Trophoblast cell (in vitro differentiated cells and primary cell): ENCODE measurements around the gene PNCK.

Experiments used
- DNase-seq, 2 donors: peaks; one replicate each; pipeline ENCODE4 v3.0.0-alpha.2; 2016
- H2AFZ ChIP-seq: 2 replicates; pipeline ENCODE4 v1.6.1; 2013; ENCODE audit warnings: low read length, moderate library complexity, mild to moderate bottlenecking; ENCODE audit not compliant: insufficient read depth, poor library complexity
- H2AK5ac ChIP-seq: 2 replicates; pipeline ENCODE4 v1.6.1; 2013; ENCODE audit warnings: mild to moderate bottlenecking, low read length
- H2BK120ac ChIP-seq: 2 replicates; pipeline ENCODE4 v1.6.1; 2013; ENCODE audit warnings: low read length, mild to moderate bottlenecking, moderate library complexity; ENCODE audit not compliant: insufficient read depth, poor library complexity
- H2BK12ac ChIP-seq: 2 replicates; pipeline ENCODE4 v1.6.1; 2013; ENCODE audit warnings: mild to moderate bottlenecking, low read length, moderate library complexity
- H2BK5ac ChIP-seq: 2 replicates; pipeline ENCODE4 v1.6.1; 2013; ENCODE audit warnings: low read length, low read depth, moderate library complexity, mild to moderate bottlenecking; ENCODE audit not compliant: poor library complexity
- H3K14ac ChIP-seq: 2 replicates; pipeline ENCODE4 v1.6.1; 2013; ENCODE audit warnings: mild to moderate bottlenecking, low read length
- H3K18ac ChIP-seq: 2 replicates; pipeline ENCODE4 v1.6.1; 2013; ENCODE audit warnings: mild to moderate bottlenecking, low read length
- H3K23ac ChIP-seq: 2 replicates; pipeline ENCODE4 v1.6.1; 2013; ENCODE audit warnings: low read length
- H3K27ac ChIP-seq: 2 replicates; pipeline ENCODE4 v1.5.1; 2013; ENCODE audit warnings: low read depth, mild to moderate bottlenecking, inconsistent platforms, low read length, moderate library complexity
- H3K27me3 ChIP-seq: 2 replicates; pipeline ENCODE4 v1.6.1; 2013; ENCODE audit warnings: inconsistent platforms, mild to moderate bottlenecking, low read length, moderate library complexity; ENCODE audit not compliant: insufficient read depth
- H3K36me3 ChIP-seq, 2 experiments: 1 replicate in 1 of 2; 2 replicates in 1 of 2; pipeline ENCODE4 v1.6.1; 2013; ENCODE audit warnings: low read length in 2 of 2, mild to moderate bottlenecking in 2 of 2, moderate library complexity in 1 of 2; ENCODE audit not compliant: insufficient read depth in 2 of 2, control insufficient read depth in 1 of 2
- H3K4ac ChIP-seq: 2 replicates; pipeline ENCODE4 v1.6.1; 2013; ENCODE audit warnings: low read depth, mild to moderate bottlenecking, low read length, moderate library complexity
- H3K4me1 ChIP-seq, 2 experiments: 1 replicate in 1 of 2; 2 replicates in 1 of 2; pipeline ENCODE4 v1.6.1; 2013; ENCODE audit warnings: low read length in 2 of 2, mild to moderate bottlenecking in 2 of 2, moderate library complexity in 1 of 2; ENCODE audit not compliant: insufficient read depth in 2 of 2, control insufficient read depth in 1 of 2
- H3K4me2 ChIP-seq: 2 replicates; pipeline ENCODE4 v1.6.1; 2013; ENCODE audit warnings: inconsistent platforms, mild to moderate bottlenecking, low read length, moderate library complexity
- H3K4me3 ChIP-seq: 2 replicates; pipeline ENCODE4 v1.5.1; 2013; ENCODE audit warnings: mild to moderate bottlenecking, low read depth, low read length, inconsistent platforms
- H3K79me1 ChIP-seq: one replicate; pipeline ENCODE4 v1.6.1; 2013; ENCODE audit warnings: low read length
- H3K79me2 ChIP-seq: 2 replicates; pipeline ENCODE4 v1.6.1; 2013; ENCODE audit warnings: low read length, mild to moderate bottlenecking; ENCODE audit not compliant: control insufficient read depth, insufficient read depth, poor library complexity
- H3K9ac ChIP-seq: 2 replicates; pipeline ENCODE4 v1.6.1; 2013; ENCODE audit warnings: mild to moderate bottlenecking, low read length
- H3K9me3 ChIP-seq: 2 replicates; pipeline ENCODE4 v1.6.1; 2013; ENCODE audit warnings: low read depth, mild to moderate bottlenecking, control low read depth, inconsistent platforms, low read length; ENCODE audit not compliant: insufficient read depth
- H4K12ac ChIP-seq: 2 replicates; pipeline ENCODE4 v1.6.1; 2013; ENCODE audit warnings: low read depth, mild to moderate bottlenecking, low read length, moderate library complexity
- H4K8ac ChIP-seq: 2 replicates; pipeline ENCODE4 v1.6.1; 2013; ENCODE audit warnings: low read depth, mild to moderate bottlenecking, low read length, moderate library complexity
- H4K91ac ChIP-seq: one replicate; pipeline ENCODE4 v1.6.1; 2013; ENCODE audit warnings: low read depth, mild to moderate bottlenecking, low read length, moderate library complexity
- WGBS: extraction: QIAGEN DNeasy Blood & Tissue Kit; methylation state at CpG from one replicate; pipeline ENCODE4 v1.1.7; 2013; ENCODE audit warnings: missing lambda C conversion rate; ENCODE audit not compliant: insufficient read length, insufficient coverage; ENCODE audit errors: extremely low coverage; 5-methylcytosine and 5-hydroxymethylcytosine counted together

Gene PNCK

GRCh38 chrX:153637121-153638040, 36.2 kb downstream of the PNCK start:
- Histone ChIP-seq H4K8ac (no peak overlapping the region), H2AFZ (no peak overlapping the region), H3K27ac (no peak overlapping the region), H3K36me3 (no peaks in the 10 kb centered on the region), H3K14ac (no peak overlapping the region), H3K18ac (no peak overlapping the region), H2BK5ac (no peak overlapping the region), H3K4me1 (no peaks in the 10 kb centered on the region), H2AK5ac (no peak overlapping the region), H2BK12ac (no peak overlapping the region), H3K27me3 (peaks cover 12% of the 10 kb centered on the region), H3K4me2 (no peak overlapping the region), H3K4ac (no peak overlapping the region), H3K23ac (no peak overlapping the region), H2BK120ac (no peak overlapping the region), H3K9ac (no peak overlapping the region), H4K12ac (no peak overlapping the region), H4K91ac (no peak overlapping the region), H3K79me2 (no peaks in the 10 kb centered on the region), H3K9me3 (peaks cover 2% of the 10 kb centered on the region), H3K4me3 (no peak overlapping the region), H3K79me1 (no peaks in the 10 kb centered on the region)
- no CpG with 5 or more reads among the region's 27 CpGs for WGBS
- DNase-seq, result no peak

DNA sequence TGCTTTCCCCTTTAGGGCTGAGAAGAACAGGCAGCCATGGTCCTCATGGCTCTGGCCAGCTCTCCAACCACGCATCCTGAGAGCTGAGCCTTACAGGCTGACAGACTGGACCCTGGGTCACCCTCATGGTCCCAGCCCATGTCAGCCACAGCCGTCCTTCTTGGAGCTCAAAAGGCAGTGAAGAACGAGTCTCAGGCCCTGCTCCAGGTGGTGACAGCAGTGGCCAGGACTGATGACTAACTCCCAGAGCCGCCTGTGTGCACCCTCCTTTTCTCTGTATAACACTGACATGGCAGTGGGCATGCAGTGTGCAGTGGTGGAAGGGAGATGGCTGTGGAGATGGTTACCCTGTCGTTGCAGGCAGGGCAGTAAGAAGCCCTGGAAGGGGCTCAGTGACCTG, 36.9 kb downstream of the PNCK start:
- Histone ChIP-seq H3K4me1 (no peaks in the 10 kb centered on the region), H3K36me3 (no peaks in the 10 kb centered on the region), H3K79me2 (no peaks in the 10 kb centered on the region), H2BK12ac (no peak overlapping the region), H3K4me2 (no peak overlapping the region), H3K23ac (no peak overlapping the region), H2BK5ac (no peak overlapping the region), H3K18ac (no peak overlapping the region), H4K8ac (no peak overlapping the region), H2AK5ac (no peak overlapping the region), H3K14ac (no peak overlapping the region), H3K9ac (no peak overlapping the region), H3K27me3 (peaks cover 8% of the 10 kb centered on the region), H4K91ac (no peak overlapping the region), H3K9me3 (peaks cover 2% of the 10 kb centered on the region), H3K4ac (no peak overlapping the region), H3K27ac (no peak overlapping the region), H3K79me1 (no peaks in the 10 kb centered on the region), H2AFZ (no peak overlapping the region), H3K4me3 (no peak overlapping the region), H2BK120ac (no peak overlapping the region), H4K12ac (no peak overlapping the region)
- no CpG with 5 or more reads among the region's 5 CpGs for WGBS
- no peak for DNase-seq

DNA sequence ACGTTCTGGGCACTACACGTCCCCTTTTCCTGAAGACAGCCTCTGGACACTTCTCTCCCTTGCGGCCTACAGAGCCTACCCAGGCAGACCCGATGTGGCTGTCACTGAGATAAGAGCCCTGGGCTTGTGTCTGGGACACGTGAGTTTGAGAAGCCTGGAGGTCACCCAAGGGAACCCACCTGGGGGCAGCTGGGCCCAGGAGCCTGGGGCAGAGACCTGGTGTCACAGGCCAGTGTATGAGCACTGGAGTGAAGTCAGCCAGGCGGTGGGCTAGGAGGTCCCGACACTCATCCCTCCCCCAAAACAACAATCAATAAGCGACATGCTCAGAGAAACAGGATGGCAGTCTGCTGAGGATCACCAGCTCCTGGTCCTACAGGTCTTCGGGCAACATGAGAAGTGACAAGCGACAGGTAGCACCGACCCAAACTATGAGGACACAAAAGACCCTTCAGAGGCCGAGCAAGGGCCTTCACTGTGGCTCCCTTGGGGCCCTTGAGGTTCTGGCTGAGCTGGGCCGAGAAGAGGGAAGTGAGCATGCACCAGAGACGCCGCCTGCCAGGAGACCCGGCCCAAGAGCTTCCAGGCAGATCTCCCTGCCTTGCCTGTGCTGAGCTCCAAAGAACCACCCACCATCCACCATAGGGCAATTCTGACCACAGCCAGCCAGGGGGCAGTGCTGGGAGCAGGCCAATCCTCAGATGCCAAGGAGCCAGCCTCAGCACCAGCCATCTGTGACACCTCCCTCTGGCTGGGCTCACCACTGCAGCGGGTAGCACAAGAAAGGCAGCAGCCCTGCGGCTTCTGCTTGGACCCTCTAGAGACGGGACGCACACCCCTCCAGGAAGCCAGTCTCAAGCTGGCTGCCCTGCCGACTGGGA, 37.6 kb downstream of the PNCK start:
- no peak overlapping the region for H2AK5ac ChIP-seq
- no peak overlapping the region for H3K4me3 ChIP-seq
- H3K9ac ChIP-seq, result no peak overlapping the region
- no peak overlapping the region for H3K4me2 ChIP-seq
- no peak overlapping the region for H3K14ac ChIP-seq
- H4K91ac ChIP-seq, result no peak overlapping the region
- WGBS, result no CpG with 5 or more reads among the region's 21 CpGs
- H3K4me1 ChIP-seq, result no peaks in the 10 kb centered on the region
- H2BK12ac ChIP-seq, result no peak overlapping the region
- H3K27me3 ChIP-seq, result peaks cover 2% of the 10 kb centered on the region
- no peak overlapping the region for H2BK5ac ChIP-seq
- H2AFZ ChIP-seq, result no peak overlapping the region
- no peak overlapping the region for H3K23ac ChIP-seq
- no peaks in the 10 kb centered on the region for H3K79me1 ChIP-seq
- no peak overlapping the region for H3K18ac ChIP-seq
- no peak overlapping the region for H4K8ac ChIP-seq
- H4K12ac ChIP-seq, result no peak overlapping the region
- no peaks in the 10 kb centered on the region for H3K79me2 ChIP-seq
- H3K9me3 ChIP-seq, result peaks cover 2% of the 10 kb centered on the region
- H3K27ac ChIP-seq, result no peak overlapping the region
- H2BK120ac ChIP-seq, result no peak overlapping the region
- H3K36me3 ChIP-seq, result no peaks in the 10 kb centered on the region
- DNase-seq, result peak in 1 of 2 donors; percentile 47
- no peak overlapping the region for H3K4ac ChIP-seq

- H3K27me3 ChIP-seq, result no peaks in the 10 kb centered on the region
- no peak overlapping the region for H3K23ac ChIP-seq
- no peak overlapping the region for H2BK12ac ChIP-seq
- peaks cover 2% of the 10 kb centered on the region for H3K9me3 ChIP-seq
- no peak overlapping the region for H2AFZ ChIP-seq
- WGBS, result no CpG with 5 or more reads among the region's 6 CpGs
- DNase-seq, result no peak
- H4K12ac ChIP-seq, result no peak overlapping the region
- H3K18ac ChIP-seq, result no peak overlapping the region
- H3K27ac ChIP-seq, result no peak overlapping the region
- no peak overlapping the region for H2AK5ac ChIP-seq
- H3K4me2 ChIP-seq, result no peak overlapping the region
- H3K79me1 ChIP-seq, result no peaks in the 10 kb centered on the region
- H3K79me2 ChIP-seq, result no peaks in the 10 kb centered on the region
- H3K4me3 ChIP-seq, result no peak overlapping the region
- no peak overlapping the region for H3K14ac ChIP-seq
- H3K36me3 ChIP-seq, result no peaks in the 10 kb centered on the region
- no peak overlapping the region for H3K4ac ChIP-seq
- H2BK5ac ChIP-seq, result no peak overlapping the region
- H2BK120ac ChIP-seq, result no peak overlapping the region
- no peak overlapping the region for H4K91ac ChIP-seq
- H3K9ac ChIP-seq, result no peak overlapping the region
- no peaks in the 10 kb centered on the region for H3K4me1 ChIP-seq
- H4K8ac ChIP-seq, result no peak overlapping the region
These were observed 38.2 kb downstream of the PNCK start for GRCh38 chrX:153635388-153635787.
